ENCODE results near the gene PRDM5.

PRDM5 gene

GRCh38 chr4:120873554-120873953, 49.0 kb downstream of the PRDM5 start:
- no peaks in the 10 kb centered on the region for H3K36me3 ChIP-seq (ENCODE audit: control insufficient read depth, insufficient read depth, low read length)
- H3K79me2 ChIP-seq: no peaks in the 10 kb centered on the region
- TF ChIP-seq CTCF (IDR thresholded peaks at IDR 0.05): no peak
- H2AFZ ChIP-seq: no peak overlapping the region
- no peak overlapping the region for H3K4me2 ChIP-seq (ENCODE audit: low read length)
- no peak overlapping the region for H3K9ac ChIP-seq
- H3K4me1 ChIP-seq: peaks cover 2% of the 10 kb centered on the region
- H3K4me3 ChIP-seq (ENCODE audit: low read depth, low read length): no peak overlapping the region
- H3K27ac ChIP-seq: no peak overlapping the region
- H3K27me3 ChIP-seq (ENCODE audit: control insufficient read depth, insufficient read depth, low read length): no peaks in the 10 kb centered on the region
- no peaks in the 10 kb centered on the region for H3K9me3 ChIP-seq (ENCODE audit: control insufficient read depth, low read length)

- TF ChIP-seq CTCF (IDR thresholded peaks at IDR 0.05): no peak
- H3K4me3 ChIP-seq (ENCODE audit: low read depth, low read length): no peak overlapping the region
- H3K4me1 ChIP-seq: peaks cover 2% of the 10 kb centered on the region
- H3K36me3 ChIP-seq (ENCODE audit: control insufficient read depth, insufficient read depth, low read length): no peaks in the 10 kb centered on the region
- H2AFZ ChIP-seq: no peak overlapping the region
- H3K27ac ChIP-seq: no peak overlapping the region
- no peak overlapping the region for H3K9ac ChIP-seq
- no peaks in the 10 kb centered on the region for H3K9me3 ChIP-seq (ENCODE audit: control insufficient read depth, low read length)
- no peaks in the 10 kb centered on the region for H3K79me2 ChIP-seq
- H3K4me2 ChIP-seq (ENCODE audit: low read length): no peak overlapping the region
- H3K27me3 ChIP-seq (ENCODE audit: control insufficient read depth, insufficient read depth, low read length): no peaks in the 10 kb centered on the region
These were observed 51.4 kb downstream of the PRDM5 start for GRCh38 chr4:120871173-120871572.

GRCh38 chr4:120870279-120870673, 52.2 kb downstream of the PRDM5 start:
- Histone ChIP-seq H3K36me3 (ENCODE audit: control insufficient read depth, insufficient read depth, low read length) (no peaks in the 10 kb centered on the region), H3K4me1 (peaks cover 6% of the 10 kb centered on the region), H3K79me2 (no peaks in the 10 kb centered on the region), H3K27me3 (ENCODE audit: control insufficient read depth, insufficient read depth, low read length) (no peaks in the 10 kb centered on the region), H3K9me3 (ENCODE audit: control insufficient read depth, low read length) (no peaks in the 10 kb centered on the region), H3K27ac (no peak overlapping the region), H3K9ac (no peak overlapping the region), H3K4me2 (ENCODE audit: low read length) (no peak overlapping the region), H3K4me3 (ENCODE audit: low read depth, low read length) (no peak overlapping the region), H2AFZ (no peak overlapping the region)
- no peak for TF ChIP-seq CTCF (IDR thresholded peaks at IDR 0.05)

DNA sequence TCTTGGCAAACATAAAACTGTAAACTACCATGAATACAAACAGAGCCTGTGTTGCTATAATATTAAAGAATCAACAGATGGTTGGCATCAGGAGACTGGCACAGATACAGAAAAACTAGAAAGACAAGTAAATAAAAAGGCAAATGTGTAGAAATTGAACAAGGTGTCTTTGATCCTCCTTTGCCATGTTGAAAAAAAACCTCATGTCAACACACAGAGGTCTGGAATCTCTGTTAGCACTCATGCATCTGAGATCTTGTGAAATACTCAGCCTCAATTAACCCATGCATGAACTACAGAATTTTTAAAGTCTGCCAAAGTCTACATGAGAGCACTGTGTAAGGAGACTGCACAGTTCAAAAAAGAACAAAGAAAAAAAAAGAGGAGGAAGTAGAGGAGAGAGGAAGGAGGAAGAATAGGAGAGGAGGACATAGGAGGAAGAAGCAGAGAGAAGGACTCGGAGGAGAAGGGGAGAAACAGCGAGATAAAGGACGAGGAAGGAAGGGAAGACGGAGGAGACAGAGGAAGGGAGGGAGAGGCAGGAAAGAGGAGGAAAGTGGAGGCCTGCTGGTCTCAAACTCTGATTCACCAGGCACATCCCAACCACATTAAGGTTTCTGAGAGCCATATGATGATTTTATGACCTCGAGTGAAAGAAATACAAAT, 52.8 kb downstream of the PRDM5 start:
- Histone ChIP-seq H3K4me2 (ENCODE audit: low read length) (no peak overlapping the region), H3K4me3 (ENCODE audit: low read depth, low read length) (no peak overlapping the region), H3K79me2 (no peaks in the 10 kb centered on the region), H3K27ac (no peak overlapping the region), H3K9ac (no peak overlapping the region), H2AFZ (no peak overlapping the region), H3K9me3 (ENCODE audit: control insufficient read depth, low read length) (no peaks in the 10 kb centered on the region), H3K27me3 (ENCODE audit: control insufficient read depth, insufficient read depth, low read length) (no peaks in the 10 kb centered on the region), H3K36me3 (ENCODE audit: control insufficient read depth, insufficient read depth, low read length) (no peaks in the 10 kb centered on the region), H3K4me1 (peaks cover 6% of the 10 kb centered on the region)
- TF ChIP-seq CTCF (IDR thresholded peaks at IDR 0.05): no peak

DNA sequence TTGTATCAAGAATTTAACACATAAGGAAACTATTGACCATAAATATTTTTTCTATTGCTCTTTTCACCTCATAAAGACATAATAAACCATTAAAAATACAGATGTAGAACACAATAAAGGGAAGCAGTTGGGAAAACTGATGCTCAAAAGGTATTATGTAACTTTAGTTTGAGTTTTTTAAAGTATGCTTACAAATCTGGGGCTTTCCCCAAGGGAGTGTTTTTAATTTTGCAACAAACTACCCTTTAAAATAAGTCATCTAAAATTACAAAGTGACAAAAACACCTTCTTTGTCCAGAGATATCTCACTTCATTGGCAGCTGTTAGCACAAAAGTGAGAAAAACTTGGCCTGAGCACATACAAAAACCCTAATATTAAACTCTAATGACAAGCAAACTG, 55.0 kb downstream of the PRDM5 start:
- Histone ChIP-seq H3K4me1 (peaks cover 6% of the 10 kb centered on the region), H3K4me2 (ENCODE audit: low read length) (no peak overlapping the region), H3K36me3 (ENCODE audit: control insufficient read depth, insufficient read depth, low read length) (no peaks in the 10 kb centered on the region), H2AFZ (no peak overlapping the region), H3K9ac (no peak overlapping the region), H3K79me2 (no peaks in the 10 kb centered on the region), H3K27ac (no peak overlapping the region), H3K4me3 (ENCODE audit: low read depth, low read length) (no peak overlapping the region), H3K9me3 (ENCODE audit: control insufficient read depth, low read length) (no peaks in the 10 kb centered on the region), H3K27me3 (ENCODE audit: control insufficient read depth, insufficient read depth, low read length) (no peaks in the 10 kb centered on the region)
- TF ChIP-seq CTCF (IDR thresholded peaks at IDR 0.05): no peak
